Calu3 (cell line): ENCODE results near the gene CEMIP. TPM values are rescaled to one million over a fixed set of nuclear protein-coding genes. Genes with fewer than 3 reads are reported as not detected.

Source experiments
- BruUV-seq: library from RNA; stranded (reverse); fragments of 400-500 nt; replicated peaks from 2 replicates; lab custom pipeline; 2021; lab: Mats Ljungman, UMichigan
- CTCF ChIA-PET: fragments of 300-600 bp; sonication (Branson Sonifier 250); formaldehyde crosslinking; loops from one replicate; lab custom pipeline; 2022; ENCODE audit warnings: antibody characterized with exemption; lab: Charles Lee
- DNase-seq: peaks from one replicate; pipeline ENCODE4 v3.0.0; 2022
- H3K27ac Mint-ChIP-seq: one replicate; pipeline ENCODE4 v1.8.0; 2022; ENCODE audit warnings: mixed read lengths; ENCODE audit not compliant: unreplicated experiment
- H3K27me3 Mint-ChIP-seq: one replicate; pipeline ENCODE4 v1.8.0; 2022; ENCODE audit warnings: mixed read lengths; ENCODE audit not compliant: unreplicated experiment
- H3K36me3 Mint-ChIP-seq: one replicate; pipeline ENCODE4 v1.8.0; 2022; ENCODE audit warnings: mild to moderate bottlenecking, moderate library complexity, mixed read lengths; ENCODE audit not compliant: insufficient read depth, unreplicated experiment
- H3K4me1 Mint-ChIP-seq: one replicate; pipeline ENCODE4 v1.8.0; 2022; ENCODE audit warnings: mild to moderate bottlenecking, low read depth, mixed read lengths; ENCODE audit not compliant: unreplicated experiment
- H3K4me3 Mint-ChIP-seq: one replicate; pipeline ENCODE4 v1.8.0; 2022; ENCODE audit warnings: mild to moderate bottlenecking, low read depth, moderate library complexity, mixed read lengths; ENCODE audit not compliant: unreplicated experiment
- H3K9me3 Mint-ChIP-seq: one replicate; pipeline ENCODE4 v1.8.0; 2022; ENCODE audit warnings: low read depth, mixed read lengths; ENCODE audit not compliant: unreplicated experiment
- CTCF ChIP-seq: fragments of 200-600 bp; IDR thresholded peaks from one replicate; pipeline ENCODE4 v1.8.0; 2022; ENCODE audit warnings: antibody characterized with exemption; ENCODE audit not compliant: unreplicated experiment
- intact Hi-C: fragments of 100-400 bp; cut with micrococcal nuclease; formaldehyde crosslinking; loops from one replicate; pipeline ENCODE4 v1.10.0; 2022; ENCODE audit not compliant: unreplicated experiment
- total RNA-seq: library from RNA; stranded (reverse); gene quantifications from 2 replicates; pipeline ENCODE4 v1.2.3, GENCODE V29; 2022

The CEMIP gene
- total RNA-seq, 1 experiment from 2014 or later: 1.8 TPM

- no peak overlapping the region for H3K4me3 Mint-ChIP-seq
- H3K4me1 Mint-ChIP-seq: peaks cover 23% of the 10 kb centered on the region
- no peaks in the 10 kb centered on the region for H3K27me3 Mint-ChIP-seq
- H3K9me3 Mint-ChIP-seq: no peaks in the 10 kb centered on the region
- CTCF ChIA-PET: no interaction called here
- peaks cover 31% of the 10 kb centered on the region for H3K36me3 Mint-ChIP-seq
- BruUV-seq: no TSS peak
- intact Hi-C loops: no loop called here
- no peak for TF ChIP-seq CTCF
- DNase-seq: no peak
- no peak overlapping the region for H3K27ac Mint-ChIP-seq
Measured at GRCh38 chr15:80967991-80968510, 188.9 kb downstream of the CEMIP start.

- BruUV-seq: no TSS peak
- intact Hi-C loops: no loop called here
- CTCF ChIA-PET: interaction anchor here (0.6 to 2.2 kb wide), 9 partner anchors 10 to 404 kb away, joined by 3 to 27 read pairs (median 4); partner anchors contain the start of gene CEMIP
- no peak overlapping the region for H3K27ac Mint-ChIP-seq
- no peaks in the 10 kb centered on the region for H3K27me3 Mint-ChIP-seq
- H3K4me1 Mint-ChIP-seq: peaks cover 23% of the 10 kb centered on the region
- no peak for TF ChIP-seq CTCF
- peaks cover 32% of the 10 kb centered on the region for H3K36me3 Mint-ChIP-seq
- DNase-seq: no peak
- no peak overlapping the region for H3K4me3 Mint-ChIP-seq
- no peaks in the 10 kb centered on the region for H3K9me3 Mint-ChIP-seq
Measured at GRCh38 chr15:80969316-80969715, 190.1 kb downstream of the CEMIP start.

GRCh38 chr15:80970018-80970657 lies 191.0 kb downstream of the CEMIP start:
- peaks cover 23% of the 10 kb centered on the region for H3K4me1 Mint-ChIP-seq
- CTCF ChIA-PET: interaction anchor here (0.6 to 2.2 kb wide), 13 partner anchors 11 to 404 kb away, joined by 3 to 27 read pairs (median 4); partner anchors contain the start of gene CEMIP
- TF ChIP-seq CTCF: peak; percentile 85
- no peaks in the 10 kb centered on the region for H3K9me3 Mint-ChIP-seq
- peak overlapping the region; percentile 46 for H3K27ac Mint-ChIP-seq
- peak; percentile 84 for DNase-seq
- no peaks in the 10 kb centered on the region for H3K27me3 Mint-ChIP-seq
- peaks cover 31% of the 10 kb centered on the region for H3K36me3 Mint-ChIP-seq
- intact Hi-C loops: loop anchor here (1.0 to 5.0 kb wide), 7 partner anchors 113 to 515 kb away; no protein-coding TSS in a partner anchor
- no peak overlapping the region for H3K4me3 Mint-ChIP-seq
- no TSS peak for BruUV-seq

GRCh38 chr15:80970658-80971057 lies 191.5 kb downstream of the CEMIP start:
- BruUV-seq: no TSS peak
- Mint-ChIP-seq H3K4me3 (no peak overlapping the region), H3K27ac (peak overlapping the region; percentile 46), H3K9me3 (no peaks in the 10 kb centered on the region), H3K27me3 (no peaks in the 10 kb centered on the region), H3K36me3 (peaks cover 31% of the 10 kb centered on the region), H3K4me1 (peaks cover 23% of the 10 kb centered on the region)
- DNase-seq: peak; percentile 32
- no peak for TF ChIP-seq CTCF
- CTCF ChIA-PET: interaction anchor here (0.7 to 2.2 kb wide), 6 partner anchors 58 to 403 kb away, joined by 3 to 27 read pairs (median 6); partner anchors contain the start of gene CEMIP
- intact Hi-C loops: loop anchor here (1.0 to 5.0 kb wide), 7 partner anchors 113 to 515 kb away; no protein-coding TSS in a partner anchor
